OCI-LY3 (cell line): ENCODE results near the gene CTTNBP2NL.

Experiments
- H2AFZ ChIP-seq: fragments of 200-600, 300-600 bp; shearing (Covaris generic); 2 replicates; pipeline ENCODE4 v1.6.0; 2014; ENCODE audit warnings: antibody characterized with exemption, low read depth, low read length
- H3K27ac ChIP-seq: fragments of 200-600, 300-600 bp; sonication (generic); 2 replicates; pipeline ENCODE4 v1.5.1; 2014; ENCODE audit warnings: mild to moderate bottlenecking, low read length, moderate library complexity, mixed read lengths
- H3K27me3 ChIP-seq: fragments of 200-600, 300-600 bp; sonication (generic); 2 replicates; pipeline ENCODE4 v1.6.1; 2014; ENCODE audit warnings: low read depth, low read length, mixed read lengths
- H3K36me3 ChIP-seq: fragments of 200-600, 300-600 bp; sonication (generic); replicated peaks from 2 replicates; pipeline ENCODE3; 2014; ENCODE audit warnings: low read depth, low read length, mixed read lengths
- H3K4me1 ChIP-seq: fragments of 300-600, 200-600 bp; sonication (generic); 2 replicates; pipeline ENCODE4 v1.6.1; 2014; ENCODE audit warnings: low read length, mixed read lengths
- H3K4me2 ChIP-seq: fragments of 200-600, 300-600 bp; sonication (generic); 2 replicates; pipeline ENCODE4 v1.6.1; 2014; ENCODE audit warnings: low read length, mixed read lengths
- H3K4me3 ChIP-seq: fragments of 300-600, 200-600 bp; sonication (generic); 2 replicates; pipeline ENCODE4 v1.5.1; 2014; ENCODE audit warnings: antibody characterized with exemption, mild to moderate bottlenecking, low read length, moderate library complexity
- H3K79me2 ChIP-seq: fragments of 300-600, 200-600 bp; shearing (Covaris generic); 2 replicates; pipeline ENCODE4 v1.6.1; 2014; ENCODE audit warnings: mild to moderate bottlenecking, low read length, mixed read lengths
- H3K9ac ChIP-seq: fragments of 300-600, 200-600 bp; shearing (Covaris generic); 2 replicates; pipeline ENCODE4 v1.6.0; 2014; ENCODE audit warnings: mild to moderate bottlenecking, low read length, moderate library complexity
- H3K9me3 ChIP-seq: fragments of 200-600, 300-600 bp; shearing (Covaris generic); 2 replicates; pipeline ENCODE4 v1.6.1; 2014; ENCODE audit warnings: low read length, mixed read lengths; ENCODE audit not compliant: insufficient read depth
- H4K20me1 ChIP-seq: fragments of 200-600, 300-600 bp; sonication (generic); 2 replicates; pipeline ENCODE4 v1.6.1; 2016; ENCODE audit warnings: low read length, mixed read lengths; ENCODE audit not compliant: insufficient read depth
- CTCF ChIP-seq: fragments of 200-600, 300-600 bp; sonication (generic); IDR thresholded peaks from 2 replicates; pipeline ENCODE4 v1.5.1; 2014; ENCODE audit warnings: antibody characterized with exemption, low read length, low read depth
- EZH2phosphoT487 ChIP-seq: fragments of 200-600 bp; shearing (Covaris generic); IDR thresholded peaks from 2 replicates; pipeline ENCODE4 v1.6.1; 2018; ENCODE audit warnings: antibody characterized with exemption, mixed run types, low read depth

The CTTNBP2NL gene

GRCh38 chr1:112402682-112403643 lies 6.9 kb downstream of the CTTNBP2NL start:
- Histone ChIP-seq H3K4me2 (no peak overlapping the region), H2AFZ (no peak overlapping the region), H3K79me2 (no peaks in the 10 kb centered on the region), H3K36me3 (no peaks in the 10 kb centered on the region), H3K9ac (no peak overlapping the region), H4K20me1 (no peaks in the 10 kb centered on the region), H3K9me3 (no peaks in the 10 kb centered on the region), H3K27me3 (no peaks in the 10 kb centered on the region), H3K4me3 (no peak overlapping the region), H3K27ac (no peak overlapping the region), H3K4me1 (peaks cover 22% of the 10 kb centered on the region)
- TF ChIP-seq CTCF (no peak), EZH2phosphoT487 (no peak)

- Histone ChIP-seq H2AFZ (no peak overlapping the region), H3K4me3 (no peak overlapping the region), H4K20me1 (no peaks in the 10 kb centered on the region), H3K9ac (no peak overlapping the region), H3K9me3 (no peaks in the 10 kb centered on the region), H3K36me3 (no peaks in the 10 kb centered on the region), H3K27ac (no peak overlapping the region), H3K27me3 (no peaks in the 10 kb centered on the region), H3K4me2 (no peak overlapping the region), H3K79me2 (no peaks in the 10 kb centered on the region), H3K4me1 (peaks cover 11% of the 10 kb centered on the region)
- no peak for TF ChIP-seq EZH2phosphoT487
- TF ChIP-seq CTCF = no peak
Measured at GRCh38 chr1:112406771-112407170, 10.8 kb downstream of the CTTNBP2NL start.

GRCh38 chr1:112409414-112409813 lies 13.4 kb downstream of the CTTNBP2NL start:
- no peak overlapping the region for H2AFZ ChIP-seq
- no peak overlapping the region for H3K27ac ChIP-seq
- H3K9me3 ChIP-seq = no peaks in the 10 kb centered on the region
- H3K79me2 ChIP-seq = no peaks in the 10 kb centered on the region
- no peak overlapping the region for H3K4me3 ChIP-seq
- no peaks in the 10 kb centered on the region; the same call in 1 of the 2 replicates for H3K4me1 ChIP-seq
- no peaks in the 10 kb centered on the region for H3K36me3 ChIP-seq
- H4K20me1 ChIP-seq = no peaks in the 10 kb centered on the region
- TF ChIP-seq CTCF (no peak), EZH2phosphoT487 (no peak)
- H3K4me2 ChIP-seq = no peak overlapping the region
- H3K27me3 ChIP-seq = no peaks in the 10 kb centered on the region
- no peak overlapping the region for H3K9ac ChIP-seq

GRCh38 chr1:112410673-112411072 lies 14.7 kb downstream of the CTTNBP2NL start:
- H3K27me3 ChIP-seq = no peaks in the 10 kb centered on the region
- no peaks in the 10 kb centered on the region for H3K36me3 ChIP-seq
- no peaks in the 10 kb centered on the region for H3K79me2 ChIP-seq
- no peaks in the 10 kb centered on the region for H4K20me1 ChIP-seq
- TF ChIP-seq CTCF = no peak
- TF ChIP-seq EZH2phosphoT487 = no peak
- no peaks in the 10 kb centered on the region for H3K9me3 ChIP-seq
- H2AFZ ChIP-seq = no peak overlapping the region
- no peaks in the 10 kb centered on the region; the same call in 1 of the 2 replicates for H3K4me1 ChIP-seq
- H3K9ac ChIP-seq = no peak overlapping the region
- no peak overlapping the region for H3K4me3 ChIP-seq
- no peak overlapping the region for H3K27ac ChIP-seq
- H3K4me2 ChIP-seq = no peak overlapping the region
